ENCODE measurements around the gene FALEC. TPM values are rescaled to one million over a fixed set of nuclear protein-coding genes. Genes with fewer than 3 reads are reported as not detected.

Gene FALEC
- total and polyA plus RNA-seq, 9 of the 15 experiments (the other 6 are each of a cell fraction or from before 2014, with no cell fraction given) = 0.15 to 1.8 (median 0.53) TPM; not detected in 5

DNA sequence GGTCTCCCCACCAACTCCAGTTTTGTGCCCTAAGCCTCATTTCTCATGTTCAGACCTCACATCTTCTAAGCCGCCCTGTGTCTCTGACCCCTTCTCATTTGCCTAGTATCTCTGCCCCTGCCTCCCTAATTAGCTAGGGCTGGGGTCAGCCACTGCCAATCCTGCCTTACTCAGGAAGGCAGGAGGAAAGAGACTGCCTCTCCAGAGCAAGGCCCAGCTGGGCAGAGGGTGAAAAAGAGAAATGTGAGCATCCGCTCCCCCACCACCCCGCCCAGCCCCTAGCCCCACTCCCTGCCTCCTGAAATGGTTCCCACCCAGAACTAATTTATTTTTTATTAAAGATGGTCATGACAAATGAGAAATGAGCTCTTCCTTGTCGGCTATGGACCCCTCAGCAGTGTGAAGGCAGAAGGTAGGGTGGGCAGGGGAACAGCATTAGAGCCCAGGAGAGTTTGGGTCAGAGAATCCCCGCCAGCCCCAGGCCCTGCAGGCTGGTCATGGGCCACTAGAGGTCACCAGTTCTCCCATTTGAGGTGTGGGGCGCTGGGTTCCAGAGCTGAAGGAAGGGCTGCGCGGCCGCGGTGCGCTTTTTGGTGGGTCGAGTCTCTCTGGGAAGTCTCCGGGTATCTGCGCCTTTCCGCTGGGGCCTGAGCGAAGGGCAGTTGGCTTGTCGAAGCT, 45.2 kb downstream of the FALEC start:
- in situ Hi-C loops (cut with MboI) = loop anchor here (10.0 kb wide), 1 partner anchor 434 kb away; no protein-coding TSS in a partner anchor
- peak overlapping the region; percentile 26 for H3K4me3 ChIP-seq
- no peak for FAIRE-seq
- TF ChIP-seq RBM25 (IDR thresholded peaks at IDR 0.05; ENCODE audit: low read depth, low read length, severe bottlenecking) = no peak
- TF ChIP-seq FOXJ2 (tag; IDR thresholded peaks at IDR 0.05) = no peak
- no peak for TF ChIP-seq ZNF511 (CRISPR knock-in tag; IDR thresholded peaks at IDR 0.05)
- TF ChIP-seq STAG1 (CRISPR knock-in tag; IDR thresholded peaks at IDR 0.05; ENCODE audit: borderline replicate concordance) = peak; percentile 86
- no peak for TF ChIP-seq HDAC8 (tag; IDR thresholded peaks at IDR 0.05)
- TF ChIP-seq ZBED1 (IDR thresholded peaks at IDR 0.05) = peak; percentile 33; the same call in 1 of the 2 replicates
- TF ChIP-seq YY1 (IDR thresholded peaks at IDR 0.05; ENCODE audit: borderline replicate concordance in 1 of 3, control insufficient read depth in 1 of 3, extremely low read depth in 1 of 3, insufficient read depth in 3 of 3, insufficient read length in 1 of 3, insufficient replicate concordance in 2 of 3, low read depth in 1 of 3, low read length in 2 of 3) = peak in 1 of 3 experiments; percentile 15
- TF ChIP-seq CBX3 (IDR thresholded peaks at IDR 0.05; ENCODE audit: borderline replicate concordance in 1 of 2, low read length in 2 of 2) = peak in 1 of 2 experiments; percentile 37; a peak in 2 of 3 replicates
- TF ChIP-seq, protein P1, sequence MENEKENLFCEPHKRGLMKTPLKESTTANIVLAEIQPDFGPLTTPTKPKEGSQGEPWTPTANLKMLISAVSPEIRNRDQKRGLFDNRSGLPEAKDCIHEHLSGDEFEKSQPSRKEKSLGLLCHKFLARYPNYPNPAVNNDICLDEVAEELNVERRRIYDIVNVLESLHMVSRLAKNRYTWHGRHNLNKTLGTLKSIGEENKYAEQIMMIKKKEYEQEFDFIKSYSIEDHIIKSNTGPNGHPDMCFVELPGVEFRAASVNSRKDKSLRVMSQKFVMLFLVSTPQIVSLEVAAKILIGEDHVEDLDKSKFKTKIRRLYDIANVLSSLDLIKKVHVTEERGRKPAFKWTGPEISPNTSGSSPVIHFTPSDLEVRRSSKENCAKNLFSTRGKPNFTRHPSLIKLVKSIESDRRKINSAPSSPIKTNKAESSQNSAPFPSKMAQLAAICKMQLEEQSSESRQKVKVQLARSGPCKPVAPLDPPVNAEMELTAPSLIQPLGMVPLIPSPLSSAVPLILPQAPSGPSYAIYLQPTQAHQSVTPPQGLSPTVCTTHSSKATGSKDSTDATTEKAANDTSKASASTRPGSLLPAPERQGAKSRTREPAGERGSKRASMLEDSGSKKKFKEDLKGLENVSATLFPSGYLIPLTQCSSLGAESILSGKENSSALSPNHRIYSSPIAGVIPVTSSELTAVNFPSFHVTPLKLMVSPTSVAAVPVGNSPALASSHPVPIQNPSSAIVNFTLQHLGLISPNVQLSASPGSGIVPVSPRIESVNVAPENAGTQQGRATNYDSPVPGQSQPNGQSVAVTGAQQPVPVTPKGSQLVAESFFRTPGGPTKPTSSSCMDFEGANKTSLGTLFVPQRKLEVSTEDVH (IDR thresholded peaks at IDR 0.05; ENCODE audit: low read depth, partially characterized antibody) = peak; percentile 49
- no peak for TF ChIP-seq TFAM (CRISPR knock-in tag; conservative IDR thresholded peaks at IDR 0.05)
- TF ChIP-seq KLF16 (IDR thresholded peaks at IDR 0.05) = peak; percentile 41; the same call in 1 of the 2 replicates
- TF ChIP-seq ZNF668 (CRISPR knock-in tag; IDR thresholded peaks at IDR 0.05) = no peak
- peak; percentile 91 to 93 (median 92) for TF ChIP-seq CTCF (IDR thresholded peaks at IDR 0.05 in 2 of 3, conservative IDR thresholded peaks at IDR 0.05 in 1 of 3; ENCODE audit: insufficient read depth in 2 of 3, low read depth in 1 of 3, low read length in 3 of 3)
- TF ChIP-seq KAT8 (IDR thresholded peaks at IDR 0.05; ENCODE audit: low read depth) = no peak

More for the DNA sequence above, 45.2 kb downstream of the FALEC start:
- WGBS (ENCODE audit: insufficient coverage, low coverage, missing lambda C conversion rate) = 19% methylated on average over 16 of the region's 17 CpGs
- ATAC-seq = peak; percentile 77
- Histone ChIP-seq H3K27ac (ENCODE audit: extremely low read depth, low read depth, low read length) (peak overlapping the region; percentile 81), H3K4me1 (replicated peaks in 1 of 2; ENCODE audit: control insufficient read depth in 2 of 2, insufficient read depth in 2 of 2, low read length in 2 of 2) (peaks cover 38 to 76% of the 10 kb centered on the region in 2 experiments), H3K79me2 (ENCODE audit: control insufficient read depth, insufficient read depth, low read length) (peaks cover 38% of the 10 kb centered on the region), H3K9ac (ENCODE audit: insufficient read depth in 1 of 2, low read depth in 2 of 2, low read length in 2 of 2) (peak overlapping the region; percentile 65 to 89), H3K27me3 (ENCODE audit: control insufficient read depth in 2 of 2, insufficient read depth in 2 of 2, low read length in 2 of 2) (no peaks in the 10 kb centered on the region), H4K20me1 (replicated peaks; ENCODE audit: control insufficient read depth, insufficient read depth, low read length) (peaks cover 16% of the 10 kb centered on the region), H3K9me1 (ENCODE audit: control insufficient read depth, insufficient read depth, low read length) (peaks cover 6% of the 10 kb centered on the region), H2AFZ (ENCODE audit: low read depth, low read length) (peak overlapping the region; percentile 15; the same call in 1 of the 2 replicates), H3K4me2 (ENCODE audit: insufficient read depth, low read length) (peak overlapping the region; percentile 78), H3K9me3 (replicated peaks; ENCODE audit: control insufficient read depth, insufficient read depth, low read depth, low read length) (no peaks in the 10 kb centered on the region), H3K36me3 (ENCODE audit: control insufficient read depth, insufficient read depth, low read length) (peaks cover 79% of the 10 kb centered on the region)
- CTCF ChIA-PET (ENCODE audit: low intra/inter-chr PET ratio) = interaction anchor here (0.7 to 1.7 kb wide), 7 partner anchors 61 to 500 kb away, joined by 3 to 13 read pairs (median 4); partner anchors contain the start of gene MLLT11
- POLR2A ChIA-PET = interaction anchor here (0.6 to 6.5 kb wide), 23 partner anchors 9 to 486 kb away, joined by 3 to 148 read pairs (median 3); partner anchors contain the start of genes C1orf56, CTSS, MCL1 and MINDY1
- intact Hi-C loops (cut with micrococcal nuclease) = loop anchor here (1.0 to 5.0 kb wide), 6 partner anchors 61 to 437 kb away; partner anchors contain the start of gene GOLPH3L
- DNase-seq (ENCODE audit: extremely low read depth in 1 of 4, low spot score in 3 of 4) = peak; percentile 69 to 93 (median 76)
- no TSS peak for BruUV-seq (replicated peaks)

Data from K562 (cell line).